ENCODE results near the gene MYOM1.
"Not testable (repeated sequence)": the region's sequence is repeated elsewhere in the genome, so short reads cannot be mapped to it uniquely, and the experiment has no call there.

Gene MYOM1

GRCh38 chr18:3248658-3249359 lies 29.0 kb upstream of the MYOM1 start:
- DNase-seq = no peak

- no peak for DNase-seq
These were observed 28.4 kb upstream of the MYOM1 start for GRCh38 chr18:3248062-3248657.

GRCh38 chr18:3247240-3248061 lies 27.7 kb upstream of the MYOM1 start, which contains the start of gene MYL12A:
Gene MYL12A (plus strand): TSS chr18:3247801. CDS start chr18:3253248, 5,447 bp downstream.
- DNase-seq = peak; percentile 76

GRCh38 chr18:3246635-3247239 lies 27.0 kb upstream of the MYOM1 start:
- no peak for DNase-seq

- peak; percentile 30 for DNase-seq
These were observed 26.3 kb upstream of the MYOM1 start for GRCh38 chr18:3245853-3246634.

- DNase-seq = no peak
These were observed 25.4 kb upstream of the MYOM1 start for GRCh38 chr18:3245185-3245564.

- no peak for DNase-seq
These were observed 19.0 kb upstream of the MYOM1 start for GRCh38 chr18:3238742-3239141.

- DNase-seq = no peak
These were observed 16.7 kb upstream of the MYOM1 start for GRCh38 chr18:3236470-3236869.

GRCh38 chr18:3235846-3236245 lies 16.1 kb upstream of the MYOM1 start:
- DNase-seq = no peak

GRCh38 chr18:3234457-3234856 lies 14.7 kb upstream of the MYOM1 start:
- no peak for DNase-seq

GRCh38 chr18:3233433-3234168 lies 13.8 kb upstream of the MYOM1 start:
- no peak for DNase-seq

GRCh38 chr18:3233004-3233403 lies 13.2 kb upstream of the MYOM1 start:
- no peak for DNase-seq

- DNase-seq = no peak
These were observed 10.9 kb upstream of the MYOM1 start for GRCh38 chr18:3230401-3231334.

- DNase-seq = no peak
These were observed 6.3 kb upstream of the MYOM1 start for GRCh38 chr18:3226048-3226447.

- no peak for DNase-seq
These were observed 5.8 kb upstream of the MYOM1 start for GRCh38 chr18:3225588-3225987.

- DNase-seq = no peak
These were observed 4.5 kb upstream of the MYOM1 start for GRCh38 chr18:3224223-3224622.

- no peak for DNase-seq
These were observed 3.6 kb upstream of the MYOM1 start for GRCh38 chr18:3223356-3223755.

GRCh38 chr18:3221496-3221895 lies 1.7 kb upstream of the MYOM1 start:
- no peak for DNase-seq

- not testable (repeated sequence) for DNase-seq
These were observed 1.1 kb upstream of the MYOM1 start for GRCh38 chr18:3220868-3221267.

- DNase-seq = no peak
These were observed 532 bp downstream of the MYOM1 start for GRCh38 chr18:3219241-3219630.

- DNase-seq = no peak
These were observed 949 bp downstream of the MYOM1 start for GRCh38 chr18:3218819-3219218.
